Activated T-cell treated with anti-CD3 and anti-CD28 coated beads, Interleukin-2, amount 50 U/mL, for 72 hours (primary cell): ENCODE data around the gene COG3. TPM values are rescaled to one million over a fixed set of nuclear protein-coding genes. Genes with fewer than 3 reads are reported as not detected.

ENCODE experiments used
- ATAC-seq, 2 donors: fragments of 150-1000 bp; cut with Tn5 transposase; replicated peaks in 1 of 2; 2 replicates each; pipeline ENCODE4 v1.10.0; 2021; ENCODE audit warnings: moderate library complexity in 2 of 2, mild to moderate bottlenecking in 1 of 2
- DNase-seq, 2 donors: peaks; one replicate each; pipeline ENCODE4 v3.0.0; 2021 to 2022; ENCODE audit warnings: mixed read lengths in 1 of 2
- H3K27ac Mint-ChIP-seq: one replicate; pipeline ENCODE4 v1.8.0; 2022; ENCODE audit warnings: mild to moderate bottlenecking, moderate library complexity, mixed read lengths
- H3K27me3 Mint-ChIP-seq: one replicate; pipeline ENCODE4 v1.8.0; 2022; ENCODE audit warnings: low read depth, mixed read lengths
- H3K36me3 Mint-ChIP-seq, 2 donors: one replicate each; pipeline ENCODE4 v1.8.0; 2022; ENCODE audit warnings: mixed read lengths in 2 of 2, mild to moderate bottlenecking in 1 of 2; ENCODE audit not compliant: insufficient read depth in 2 of 2
- H3K4me1 Mint-ChIP-seq: one replicate; pipeline ENCODE4 v1.8.0; 2022; ENCODE audit warnings: low read depth, mixed read lengths
- H3K4me3 Mint-ChIP-seq, 2 donors: one replicate each; pipeline ENCODE4 v1.8.0; 2022; ENCODE audit warnings: mild to moderate bottlenecking in 2 of 2, mixed read lengths in 2 of 2, moderate library complexity in 2 of 2
- H3K9me3 Mint-ChIP-seq, 2 donors: one replicate each; pipeline ENCODE4 v1.8.0; 2022; ENCODE audit warnings: mixed read lengths in 2 of 2
- total RNA-seq, 2 donors: library from RNA; stranded (reverse); gene quantifications; one replicate each; pipeline ENCODE4 v1.2.3, GENCODE V29; 2022

COG3 gene
- total RNA-seq, 2 donors from 2014 or later: 28.0 to 29.8 TPM

GRCh38 chr13:45545686-45546409 lies 81.1 kb downstream of the COG3 start:
- Mint-ChIP-seq H3K4me1 (no peaks in the 10 kb centered on the region), H3K27me3 (peaks cover 6% of the 10 kb centered on the region), H3K4me3 (no peak overlapping the region), H3K27ac (no peak overlapping the region), H3K9me3 (no peaks in the 10 kb centered on the region), H3K36me3 (no peaks in the 10 kb centered on the region)
- DNase-seq (no peak), ATAC-seq (no peak)

DNA sequence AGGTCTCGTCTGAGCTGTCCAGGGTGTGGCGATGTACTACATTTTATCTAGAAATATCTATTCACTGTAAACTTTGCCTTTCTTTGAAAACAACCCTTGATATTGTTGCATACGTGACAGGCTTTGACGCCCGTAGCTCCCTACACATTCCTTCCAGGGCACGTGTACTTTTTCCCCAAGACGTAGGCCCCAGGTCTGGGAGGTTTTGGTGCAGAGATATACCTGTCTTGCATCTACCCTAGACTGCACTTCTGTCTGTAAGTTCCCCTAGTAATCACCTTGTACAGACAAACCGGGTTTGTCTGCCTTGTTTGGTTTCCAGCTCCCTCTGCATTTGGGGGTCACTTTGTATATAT lies 81.6 kb downstream of the COG3 start:
- ATAC-seq: no peak
- no peak for DNase-seq
- Mint-ChIP-seq H3K4me1 (no peaks in the 10 kb centered on the region), H3K27me3 (peaks cover 7% of the 10 kb centered on the region), H3K27ac (no peak overlapping the region), H3K9me3 (no peaks in the 10 kb centered on the region), H3K4me3 (no peak overlapping the region), H3K36me3 (no peaks in the 10 kb centered on the region)

- H3K4me3 Mint-ChIP-seq: no peak overlapping the region
- peaks cover 7% of the 10 kb centered on the region for H3K27me3 Mint-ChIP-seq
- no peaks in the 10 kb centered on the region for H3K36me3 Mint-ChIP-seq
- ATAC-seq (no peak), DNase-seq (no peak)
- H3K9me3 Mint-ChIP-seq: no peaks in the 10 kb centered on the region
- H3K27ac Mint-ChIP-seq: no peak overlapping the region
- no peaks in the 10 kb centered on the region for H3K4me1 Mint-ChIP-seq
Measured at GRCh38 chr13:45548281-45548680, 83.5 kb downstream of the COG3 start.

DNA sequence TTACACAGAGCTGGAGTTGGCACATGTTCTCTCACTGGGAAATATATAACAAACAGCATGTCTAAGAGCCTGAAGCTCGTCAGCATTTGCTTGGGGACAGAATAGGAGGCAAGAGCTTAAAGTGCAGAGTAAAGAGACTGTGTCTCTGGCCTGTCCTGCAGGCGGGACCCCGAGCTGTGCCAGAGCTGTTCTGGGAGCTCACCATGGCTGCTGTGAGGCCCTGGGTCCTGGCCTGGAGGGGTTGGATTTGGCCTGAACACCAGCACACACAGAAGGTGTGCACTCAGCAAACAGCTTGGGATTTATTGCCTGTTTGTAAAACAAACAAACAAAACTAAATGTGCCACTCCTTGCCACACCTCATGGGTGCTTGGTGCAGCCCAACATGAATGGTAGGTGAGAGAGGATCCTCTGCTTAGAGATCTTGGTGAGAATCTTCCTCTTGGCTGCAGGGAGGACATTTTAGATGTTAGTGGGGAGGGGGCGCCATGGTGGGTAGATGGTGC lies 89.9 kb downstream of the COG3 start:
- DNase-seq (no peak), ATAC-seq (no peak)
- Mint-ChIP-seq H3K4me3 (no peak overlapping the region), H3K36me3 (no peaks in the 10 kb centered on the region), H3K27ac (no peak overlapping the region), H3K4me1 (no peaks in the 10 kb centered on the region), H3K9me3 (peaks cover 2 to 4% of the 10 kb centered on the region in 2 donors), H3K27me3 (peaks cover 7% of the 10 kb centered on the region)

- Mint-ChIP-seq H3K36me3 (peaks cover 0 to 3% of the 10 kb centered on the region in 2 donors), H3K9me3 (peaks cover 4 to 5% of the 10 kb centered on the region in 2 donors), H3K27me3 (peaks cover 5% of the 10 kb centered on the region), H3K4me1 (peaks cover 16% of the 10 kb centered on the region), H3K4me3 (no peak overlapping the region), H3K27ac (no peak overlapping the region)
- DNase-seq: peak; percentile 2 to 12
- ATAC-seq: peak; percentile 72 to 78
Measured at GRCh38 chr13:45564133-45564776, 99.5 kb downstream of the COG3 start.

GRCh38 chr13:45565331-45565730 lies 100.6 kb downstream of the COG3 start:
- peaks cover 6% of the 10 kb centered on the region for H3K27me3 Mint-ChIP-seq
- ATAC-seq: no peak

DNA sequence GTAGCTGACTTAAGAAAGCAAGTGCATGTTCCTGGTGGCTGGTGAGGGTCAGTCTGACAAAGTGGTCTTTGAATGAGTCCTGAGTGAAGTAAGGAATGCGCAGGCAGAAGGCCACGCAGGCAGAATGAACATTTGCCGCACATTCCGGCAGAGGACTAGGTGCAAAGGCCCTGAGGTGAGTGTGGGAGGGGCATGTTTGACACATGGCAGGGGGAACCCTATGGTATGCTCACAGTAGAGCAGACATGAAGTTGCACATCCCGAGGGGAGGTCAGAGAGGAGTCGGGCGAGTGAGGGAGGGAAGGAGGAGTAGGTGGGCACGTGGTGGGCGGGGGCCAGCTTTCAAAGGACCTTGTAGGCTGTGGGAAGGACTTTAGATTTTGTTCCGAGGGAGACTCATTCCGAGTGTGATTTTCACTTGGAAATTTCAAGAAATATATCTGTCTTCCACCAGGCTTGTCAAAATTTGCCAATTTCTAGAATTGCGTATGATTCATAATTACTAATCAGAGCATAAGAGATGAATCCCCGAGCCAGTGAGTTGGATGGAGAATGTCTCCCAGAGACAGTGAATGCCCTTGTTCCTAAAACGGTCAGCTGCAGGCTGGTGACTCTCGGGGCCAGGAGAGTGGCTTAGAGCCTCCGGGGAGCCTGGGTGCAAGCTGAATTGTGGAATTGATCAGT lies 110.5 kb downstream of the COG3 start:
- DNase-seq: no peak
- ATAC-seq: no peak
- no peaks in the 10 kb centered on the region for H3K36me3 Mint-ChIP-seq
- no peak overlapping the region for H3K4me3 Mint-ChIP-seq
- H3K27me3 Mint-ChIP-seq: peaks cover 36% of the 10 kb centered on the region
- H3K9me3 Mint-ChIP-seq: no peaks in the 10 kb centered on the region
- no peaks in the 10 kb centered on the region for H3K4me1 Mint-ChIP-seq
- H3K27ac Mint-ChIP-seq: no peak overlapping the region

More at GRCh38 chr13:45565331-45565730, 100.6 kb downstream of the COG3 start:
- Mint-ChIP-seq H3K4me1 (peaks cover 13% of the 10 kb centered on the region), H3K4me3 (no peak overlapping the region), H3K36me3 (peaks cover 0 to 3% of the 10 kb centered on the region in 2 donors), H3K9me3 (peaks cover 4% of the 10 kb centered on the region in 2 donors), H3K27ac (no peak overlapping the region)
- no peak for DNase-seq

DNA sequence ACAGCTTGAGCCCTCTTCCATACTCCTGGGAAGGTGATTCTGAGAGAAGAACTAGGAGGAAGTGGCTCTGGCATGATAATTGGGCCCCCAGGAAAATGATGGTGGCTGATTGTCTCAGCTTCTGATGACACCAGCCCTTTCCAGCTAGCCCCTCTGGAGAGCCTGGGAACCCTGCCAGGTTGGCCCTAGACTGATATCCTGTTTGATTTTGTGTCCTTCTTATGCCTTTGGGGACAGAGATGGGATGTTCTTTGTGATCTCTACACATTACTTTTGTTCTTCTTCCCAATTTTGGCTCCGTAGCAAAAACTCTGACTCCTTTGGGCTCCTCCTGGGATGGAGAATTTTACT lies 111.1 kb downstream of the COG3 start:
- no peaks in the 10 kb centered on the region for H3K9me3 Mint-ChIP-seq
- no peaks in the 10 kb centered on the region for H3K36me3 Mint-ChIP-seq
- peaks cover 31% of the 10 kb centered on the region for H3K27me3 Mint-ChIP-seq
- H3K4me3 Mint-ChIP-seq: no peak overlapping the region
- H3K27ac Mint-ChIP-seq: no peak overlapping the region
- ATAC-seq: no peak
- no peak for DNase-seq
- no peaks in the 10 kb centered on the region for H3K4me1 Mint-ChIP-seq

DNA sequence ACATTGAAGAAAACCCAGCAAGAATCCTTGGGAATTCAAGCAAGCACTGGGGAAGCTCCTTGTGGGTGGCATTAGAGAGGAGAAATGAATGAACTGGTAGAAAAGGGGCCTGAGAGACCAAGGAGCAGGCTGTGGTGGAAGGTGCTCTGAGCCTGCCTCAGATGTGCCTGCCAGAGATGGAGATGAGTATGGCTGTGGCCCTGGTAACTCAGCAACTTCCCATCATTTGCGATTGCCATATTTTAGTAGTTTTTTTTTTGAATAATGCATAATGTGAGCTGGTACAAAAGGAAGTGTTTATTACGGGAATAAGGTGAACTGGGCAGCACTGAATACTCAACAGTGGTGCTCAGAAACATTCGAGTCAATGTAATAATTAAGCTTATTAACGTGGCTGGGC lies 111.7 kb downstream of the COG3 start:
- ATAC-seq (no peak), DNase-seq (no peak)
- Mint-ChIP-seq H3K4me1 (no peaks in the 10 kb centered on the region), H3K36me3 (no peaks in the 10 kb centered on the region), H3K27me3 (peaks cover 24% of the 10 kb centered on the region), H3K4me3 (no peak overlapping the region), H3K27ac (no peak overlapping the region), H3K9me3 (no peaks in the 10 kb centered on the region)

GRCh38 chr13:45582408-45583076 lies 117.8 kb downstream of the COG3 start:
- ATAC-seq (no peak), DNase-seq (no peak)
- no peaks in the 10 kb centered on the region for H3K27me3 Mint-ChIP-seq
- H3K27ac Mint-ChIP-seq: no peak overlapping the region
- no peaks in the 10 kb centered on the region for H3K36me3 Mint-ChIP-seq
- H3K4me3 Mint-ChIP-seq: no peak overlapping the region
- H3K4me1 Mint-ChIP-seq: no peaks in the 10 kb centered on the region
- H3K9me3 Mint-ChIP-seq: peaks cover 0 to 3% of the 10 kb centered on the region in 2 donors

GRCh38 chr13:45584816-45585215 lies 120.1 kb downstream of the COG3 start:
- H3K36me3 Mint-ChIP-seq: no peaks in the 10 kb centered on the region
- no peaks in the 10 kb centered on the region for H3K27me3 Mint-ChIP-seq
- no peak for DNase-seq
- H3K4me3 Mint-ChIP-seq: no peak overlapping the region
- peaks cover 0 to 3% of the 10 kb centered on the region in 2 donors for H3K9me3 Mint-ChIP-seq
- no peak overlapping the region for H3K27ac Mint-ChIP-seq
- ATAC-seq: no peak
- H3K4me1 Mint-ChIP-seq: no peaks in the 10 kb centered on the region
